Measurements from ENCODE around the gene ANKRD9. TPM values are rescaled to one million over a fixed set of nuclear protein-coding genes. Genes with fewer than 3 reads are reported as not detected.

Gene ANKRD9
- total and polyA plus RNA-seq, 9 of the 15 experiments (the other 6 are each of a cell fraction or from before 2014, with no cell fraction given): 0.04 to 32.9 (median 5.3) TPM

DNA sequence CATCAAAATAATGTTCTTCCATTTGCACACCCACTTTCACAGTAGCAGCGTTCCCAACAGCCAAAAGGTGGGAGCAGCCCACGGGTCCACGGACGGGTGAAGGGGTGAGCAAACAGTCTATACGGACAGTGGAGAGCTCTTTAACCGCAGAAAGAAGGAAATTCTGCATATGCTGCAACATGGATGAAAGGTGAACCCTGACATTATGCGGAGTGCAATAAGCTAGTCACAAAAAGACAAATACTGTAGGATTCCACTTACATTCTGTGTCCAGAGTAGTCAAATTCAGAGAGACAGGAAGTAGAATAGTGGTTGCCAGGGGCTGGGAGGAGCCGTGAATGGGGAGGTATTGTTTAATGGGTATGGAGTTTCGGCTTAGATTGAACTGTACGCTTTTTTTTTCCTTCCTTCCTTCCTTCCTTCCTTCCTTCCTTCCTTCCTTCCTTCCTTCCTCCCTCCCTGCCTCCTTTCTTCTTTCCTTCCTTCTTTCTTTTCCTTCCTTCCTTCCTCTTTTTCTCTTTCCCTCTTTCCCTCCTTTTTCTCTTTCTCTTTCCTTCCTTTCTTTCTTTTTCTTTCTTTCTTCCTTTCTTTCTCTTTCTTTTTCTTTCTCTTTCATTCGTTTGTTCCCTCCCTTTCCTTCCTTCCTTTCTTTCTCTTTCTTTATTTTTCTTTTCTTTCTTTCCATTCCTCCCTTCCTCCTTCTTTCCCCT is 15.8 kb upstream of the ANKRD9 start (continued):
- TF ChIP-seq EGR1 (conservative IDR thresholded peaks at IDR 0.05) (no peak), SPI1 (IDR thresholded peaks at IDR 0.05; ENCODE audit: borderline replicate concordance, low read depth, low read length) (peak; percentile 19; the same call in 1 of the 2 replicates), CBFB (CRISPR knock-in tag; IDR thresholded peaks at IDR 0.05) (no peak), JUND (IDR thresholded peaks at IDR 0.05; ENCODE audit: borderline replicate concordance, low read depth, low read length) (no peak), JUND (tag; IDR thresholded peaks at IDR 0.05; ENCODE audit: borderline replicate concordance, low read depth, low read length) (0 out of 3 replicates have a peak, but pooled peaks have one; percentile 7), CREBBP (IDR thresholded peaks at IDR 0.05; ENCODE audit: low read depth, low read length) (no peak), MIER1 (IDR thresholded peaks at IDR 0.05; ENCODE audit: low read depth) (no peak), E2F3 (CRISPR knock-in tag; IDR thresholded peaks at IDR 0.05) (no peak), HOXB6 (CRISPR knock-in tag; IDR thresholded peaks at IDR 0.05; ENCODE audit: borderline replicate concordance) (no peak), XRCC5 (IDR thresholded peaks at IDR 0.05; ENCODE audit: low read depth, low read length) (no peak), HDAC3 (IDR thresholded peaks at IDR 0.05; ENCODE audit: borderline replicate concordance, partially characterized antibody) (peak; percentile 46), SMAD4 (CRISPR knock-in tag; conservative IDR thresholded peaks at IDR 0.05) (no peak; the same call in 1 of the 2 replicates), RBM34 (IDR thresholded peaks at IDR 0.05; ENCODE audit: borderline replicate concordance, insufficient read depth, low read length) (no peak), RBFOX2 (IDR thresholded peaks at IDR 0.05; ENCODE audit: low read depth, low read length) (no peak), TFAM (CRISPR knock-in tag; conservative IDR thresholded peaks at IDR 0.05) (no peak), KDM1A (IDR thresholded peaks at IDR 0.05) (no peak; a peak in 1 of 4 replicates), KAT7 (CRISPR knock-in tag; IDR thresholded peaks at IDR 0.05; ENCODE audit: borderline replicate concordance) (0 out of 2 replicates have a peak, but pooled peaks have one; percentile 45), ESRRB (CRISPR knock-in tag; IDR thresholded peaks at IDR 0.05; ENCODE audit: borderline replicate concordance) (no peak)
- TF ChIP-seq, protein P1, sequence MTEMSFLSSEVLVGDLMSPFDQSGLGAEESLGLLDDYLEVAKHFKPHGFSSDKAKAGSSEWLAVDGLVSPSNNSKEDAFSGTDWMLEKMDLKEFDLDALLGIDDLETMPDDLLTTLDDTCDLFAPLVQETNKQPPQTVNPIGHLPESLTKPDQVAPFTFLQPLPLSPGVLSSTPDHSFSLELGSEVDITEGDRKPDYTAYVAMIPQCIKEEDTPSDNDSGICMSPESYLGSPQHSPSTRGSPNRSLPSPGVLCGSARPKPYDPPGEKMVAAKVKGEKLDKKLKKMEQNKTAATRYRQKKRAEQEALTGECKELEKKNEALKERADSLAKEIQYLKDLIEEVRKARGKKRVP (CRISPR knock-in tag; IDR thresholded peaks at IDR 0.05): no peak
- TF ChIP-seq, protein P2, sequence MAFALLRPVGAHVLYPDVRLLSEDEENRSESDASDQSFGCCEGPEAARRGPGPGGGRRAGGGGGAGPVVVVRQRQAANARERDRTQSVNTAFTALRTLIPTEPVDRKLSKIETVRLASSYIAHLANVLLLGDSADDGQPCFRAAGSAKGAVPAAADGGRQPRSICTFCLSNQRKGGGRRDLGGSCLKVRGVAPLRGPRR (CRISPR knock-in tag; IDR thresholded peaks at IDR 0.05): no peak
- TF ChIP-seq, protein P3, sequence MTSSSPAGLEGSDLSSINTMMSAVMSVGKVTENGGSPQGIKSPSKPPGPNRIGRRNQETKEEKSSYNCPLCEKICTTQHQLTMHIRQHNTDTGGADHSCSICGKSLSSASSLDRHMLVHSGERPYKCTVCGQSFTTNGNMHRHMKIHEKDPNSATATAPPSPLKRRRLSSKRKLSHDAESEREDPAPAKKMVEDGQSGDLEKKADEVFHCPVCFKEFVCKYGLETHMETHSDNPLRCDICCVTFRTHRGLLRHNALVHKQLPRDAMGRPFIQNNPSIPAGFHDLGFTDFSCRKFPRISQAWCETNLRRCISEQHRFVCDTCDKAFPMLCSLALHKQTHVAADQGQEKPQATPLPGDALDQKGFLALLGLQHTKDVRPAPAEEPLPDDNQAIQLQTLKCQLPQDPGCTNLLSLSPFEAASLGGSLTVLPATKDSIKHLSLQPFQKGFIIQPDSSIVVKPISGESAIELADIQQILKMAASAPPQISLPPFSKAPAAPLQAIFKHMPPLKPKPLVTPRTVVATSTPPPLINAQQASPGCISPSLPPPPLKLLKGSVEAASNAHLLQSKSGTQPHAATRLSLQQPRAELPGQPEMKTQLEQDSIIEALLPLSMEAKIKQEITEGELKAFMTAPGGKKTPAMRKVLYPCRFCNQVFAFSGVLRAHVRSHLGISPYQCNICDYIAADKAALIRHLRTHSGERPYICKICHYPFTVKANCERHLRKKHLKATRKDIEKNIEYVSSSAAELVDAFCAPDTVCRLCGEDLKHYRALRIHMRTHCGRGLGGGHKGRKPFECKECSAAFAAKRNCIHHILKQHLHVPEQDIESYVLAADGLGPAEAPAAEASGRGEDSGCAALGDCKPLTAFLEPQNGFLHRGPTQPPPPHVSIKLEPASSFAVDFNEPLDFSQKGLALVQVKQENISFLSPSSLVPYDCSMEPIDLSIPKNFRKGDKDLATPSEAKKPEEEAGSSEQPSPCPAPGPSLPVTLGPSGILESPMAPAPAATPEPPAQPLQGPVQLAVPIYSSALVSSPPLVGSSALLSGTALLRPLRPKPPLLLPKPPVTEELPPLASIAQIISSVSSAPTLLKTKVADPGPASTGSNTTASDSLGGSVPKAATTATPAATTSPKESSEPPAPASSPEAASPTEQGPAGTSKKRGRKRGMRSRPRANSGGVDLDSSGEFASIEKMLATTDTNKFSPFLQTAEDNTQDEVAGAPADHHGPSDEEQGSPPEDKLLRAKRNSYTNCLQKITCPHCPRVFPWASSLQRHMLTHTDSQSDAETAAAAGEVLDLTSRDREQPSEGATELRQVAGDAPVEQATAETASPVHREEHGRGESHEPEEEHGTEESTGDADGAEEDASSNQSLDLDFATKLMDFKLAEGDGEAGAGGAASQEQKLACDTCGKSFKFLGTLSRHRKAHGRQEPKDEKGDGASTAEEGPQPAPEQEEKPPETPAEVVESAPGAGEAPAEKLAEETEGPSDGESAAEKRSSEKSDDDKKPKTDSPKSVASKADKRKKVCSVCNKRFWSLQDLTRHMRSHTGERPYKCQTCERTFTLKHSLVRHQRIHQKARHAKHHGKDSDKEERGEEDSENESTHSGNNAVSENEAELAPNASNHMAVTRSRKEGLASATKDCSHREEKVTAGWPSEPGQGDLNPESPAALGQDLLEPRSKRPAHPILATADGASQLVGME (CRISPR knock-in tag; IDR thresholded peaks at IDR 0.05): no peak
